HG02943 (cell line): Measurements from ENCODE around the gene ZNF420.
"Not testable (repeated sequence)": the region's sequence is repeated elsewhere in the genome, so short reads cannot be mapped to it uniquely, and the experiment has no call there.

Experiments used
- ATAC-seq: cut with Tn5 transposase; IDR thresholded peaks from one replicate; pipeline ENCODE4 v1.9.1; 2021; ENCODE audit warnings: mild to moderate bottlenecking, low read depth, moderate library complexity; ENCODE audit not compliant: unreplicated experiment

The ZNF420 gene

DNA sequence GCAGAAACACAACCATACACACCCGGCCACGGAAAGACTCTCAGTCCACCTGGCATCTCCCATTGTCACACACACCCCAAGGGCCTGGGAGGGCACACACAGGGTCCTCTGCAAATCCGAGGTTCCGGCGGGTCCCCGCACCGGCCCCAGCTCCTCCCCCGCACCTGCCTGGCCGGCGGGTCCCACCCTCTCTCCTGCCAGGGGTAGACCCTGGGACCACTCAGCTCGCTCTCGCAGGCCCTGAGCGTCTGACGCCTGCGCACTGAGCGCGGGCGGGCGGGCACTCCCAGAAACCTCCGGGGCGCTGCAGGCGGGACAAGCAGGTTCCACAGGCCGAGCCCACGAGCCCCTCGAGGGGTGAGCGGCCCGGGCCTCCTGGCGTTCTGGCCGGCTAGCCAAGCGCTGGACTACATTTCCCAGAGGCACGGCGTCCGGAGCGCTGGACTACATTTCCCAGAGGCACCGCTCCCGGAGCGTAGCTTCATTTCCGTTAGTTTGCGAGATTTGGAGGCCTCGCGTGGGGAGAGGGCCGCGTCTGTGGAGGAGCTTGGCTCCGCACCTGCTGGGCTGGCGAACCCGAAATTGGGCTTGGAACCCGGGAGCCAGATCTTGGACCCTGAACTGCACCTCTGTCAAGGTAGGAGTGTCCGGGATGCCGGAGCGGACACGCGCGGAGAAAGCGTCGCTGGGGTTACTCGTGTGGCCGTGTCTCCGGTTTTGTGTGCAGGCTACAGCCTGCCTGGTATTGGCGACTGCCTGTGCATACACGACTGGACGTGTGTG is at the start of gene ZNF420:
Gene ZNF420, plus strand, starts transcription at position 500 of the 783 bp plus-strand sequence. CDS start 10,686 bp downstream, outside the sequence.
- ATAC-seq, result peak; percentile 93

DNA sequence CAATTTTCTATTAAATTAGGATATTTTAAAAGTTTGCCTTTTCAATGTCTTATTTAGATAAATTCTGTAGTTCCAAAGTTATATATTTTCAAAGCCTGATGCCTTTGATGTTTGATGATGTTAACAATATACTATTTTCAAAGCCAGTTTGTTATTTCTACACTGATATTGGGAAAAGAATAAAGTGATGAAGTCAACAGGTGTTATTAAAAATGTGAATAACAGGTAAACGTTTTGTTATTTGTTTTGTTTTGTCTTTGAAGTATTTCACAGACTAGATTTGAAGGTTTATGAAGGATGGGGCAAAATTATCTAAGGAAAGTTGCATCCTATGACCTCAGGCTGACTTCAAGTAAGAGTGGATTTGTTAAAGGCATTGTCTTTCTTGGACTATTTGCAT is 33.1 kb upstream of the ZNF420 start:
- ATAC-seq, result no peak

DNA sequence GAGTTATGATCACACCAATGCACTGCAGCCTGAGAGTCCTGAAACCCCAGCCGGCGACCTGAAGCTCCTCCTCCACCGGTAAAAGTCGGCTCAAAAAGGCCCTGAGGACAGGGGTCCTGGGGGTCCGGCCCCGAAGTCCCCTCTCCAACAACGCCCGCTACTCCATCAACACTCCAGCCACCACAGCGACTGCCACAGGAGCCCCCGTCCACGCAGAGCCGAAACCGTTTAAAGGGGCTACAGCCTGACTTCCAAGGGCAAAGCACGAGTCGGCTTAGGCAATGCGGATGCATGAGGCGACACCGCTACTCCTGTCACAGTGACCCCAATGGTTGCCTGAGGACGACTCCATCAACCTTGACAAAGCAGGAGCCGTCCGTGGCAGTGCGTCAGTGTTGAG is 22.9 kb upstream of the ZNF420 start:
- no peak for ATAC-seq

DNA sequence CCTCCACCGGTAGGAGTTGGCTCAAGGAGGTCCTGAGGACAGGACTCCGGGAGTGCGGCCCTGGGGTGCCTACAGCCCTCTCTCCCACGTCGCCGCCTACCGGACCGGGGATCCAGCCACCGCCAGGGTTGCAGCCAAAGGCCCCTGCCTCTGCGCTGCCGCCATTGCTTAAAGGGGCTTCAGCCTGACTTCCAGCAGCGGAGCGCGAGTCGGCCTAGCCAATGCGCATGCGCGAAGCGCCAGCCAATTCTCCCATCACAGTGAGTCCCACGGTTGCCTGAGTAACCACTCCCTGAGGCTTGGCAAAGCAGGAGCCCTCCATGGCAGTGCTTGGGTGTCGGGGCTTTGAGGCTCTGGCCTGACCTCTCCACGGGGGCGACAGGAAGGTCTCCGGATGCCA is 21.5 kb upstream of the ZNF420 start:
- no peak for ATAC-seq

DNA sequence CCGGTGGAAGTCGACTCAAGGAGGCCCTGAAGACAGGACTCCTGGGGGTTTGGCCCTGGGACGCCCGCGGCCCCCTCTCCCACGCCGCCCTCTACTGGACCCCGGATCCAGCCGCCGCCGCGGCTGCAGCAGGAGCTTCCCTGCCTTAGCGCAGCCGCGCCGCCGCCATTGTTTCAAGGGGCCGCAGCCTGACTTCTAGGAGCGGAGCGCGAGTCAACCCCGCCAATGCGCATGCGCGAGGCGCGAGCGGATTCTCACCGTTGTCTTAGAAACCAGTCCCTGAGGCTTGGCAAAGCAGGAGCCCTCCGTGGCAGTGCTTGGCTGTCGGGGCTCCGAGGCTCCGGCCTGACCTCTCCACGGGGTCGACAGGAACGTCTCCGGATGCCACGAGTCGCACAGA is 19.1 kb upstream of the ZNF420 start:
- ATAC-seq, result no peak

DNA sequence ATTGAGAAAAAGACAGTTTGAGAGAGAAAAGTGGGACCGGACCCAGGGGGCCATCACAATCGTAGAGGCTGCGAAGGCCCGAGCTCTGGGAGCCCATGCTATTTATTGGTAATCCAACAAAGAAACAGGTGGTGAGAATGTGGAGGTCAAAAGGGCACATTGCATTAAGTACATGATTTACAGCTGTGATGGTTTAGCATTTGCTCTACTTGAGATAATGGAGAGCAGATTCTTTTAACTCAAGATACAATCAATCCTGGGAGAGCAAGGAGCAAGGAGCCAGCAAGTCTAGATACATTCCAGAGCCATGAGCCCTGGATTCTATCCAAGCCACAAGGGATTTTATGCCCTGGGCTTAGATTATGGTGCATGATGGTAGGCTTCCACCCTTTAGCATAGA is 13.3 kb upstream of the ZNF420 start:
- ATAC-seq, result not testable (repeated sequence)

DNA sequence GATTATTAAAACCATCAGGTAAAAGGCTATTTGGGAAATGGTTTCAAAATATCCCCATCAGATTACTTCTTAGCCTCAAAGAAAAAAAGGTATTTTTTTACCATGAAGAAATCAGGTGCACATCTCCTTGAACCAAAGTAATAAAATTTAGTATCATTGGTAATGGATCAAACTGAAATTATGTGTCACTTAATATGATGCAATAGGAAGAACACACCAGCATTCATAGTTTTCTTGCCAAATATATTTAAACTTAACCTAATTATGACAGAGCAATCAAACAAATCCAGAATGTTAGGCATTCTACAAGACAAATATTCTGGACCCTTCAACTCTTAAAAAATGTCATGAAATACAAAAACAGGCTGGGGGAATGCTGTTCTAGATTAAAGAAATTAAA is 4.1 kb upstream of the ZNF420 start:
- ATAC-seq, result no peak

DNA sequence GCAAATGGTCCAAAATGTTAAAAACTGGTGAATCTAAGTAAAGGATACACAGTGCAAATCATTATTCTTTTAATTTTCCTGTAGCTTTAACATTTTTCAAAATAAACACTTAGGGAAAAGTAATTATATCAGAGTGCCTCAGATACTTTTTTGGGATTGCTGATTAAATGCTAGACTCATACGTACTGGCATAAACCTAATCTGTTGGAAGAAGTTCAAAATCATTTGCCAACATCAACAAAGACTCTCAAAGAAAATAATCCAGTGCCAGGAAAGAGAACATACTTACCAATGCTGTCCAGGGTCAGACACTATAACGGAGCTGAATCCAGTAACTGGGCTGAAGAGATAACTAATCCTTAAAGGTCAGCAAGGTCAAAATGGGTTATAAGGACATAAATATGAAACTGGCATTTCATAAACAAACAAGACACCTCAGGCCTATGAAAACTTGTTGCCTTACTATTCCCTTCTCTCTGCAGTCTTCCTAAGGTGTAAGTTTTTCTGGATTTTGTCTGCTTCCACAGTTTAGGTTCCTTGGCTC is 3.3 kb upstream of the ZNF420 start:
- ATAC-seq, result no peak

DNA sequence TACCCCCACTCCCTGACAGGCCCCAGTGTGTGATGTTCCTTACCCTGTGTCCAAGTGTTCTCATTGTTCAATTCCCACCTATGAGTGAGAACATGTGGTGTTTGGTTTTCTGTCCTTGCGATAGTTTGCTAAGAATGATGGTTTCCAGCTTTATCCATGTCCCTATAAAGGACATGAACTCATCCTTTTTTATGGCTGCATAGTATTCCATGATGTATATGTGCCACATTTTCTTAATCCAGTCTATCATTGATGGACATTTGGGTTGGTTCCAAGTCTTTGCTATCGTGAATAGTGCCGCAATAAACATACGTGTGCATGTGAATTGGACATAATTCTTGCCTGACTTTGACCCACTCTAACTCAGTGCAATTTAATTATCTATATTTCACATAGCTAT is 1.7 kb upstream of the ZNF420 start:
- not testable (repeated sequence) for ATAC-seq

DNA sequence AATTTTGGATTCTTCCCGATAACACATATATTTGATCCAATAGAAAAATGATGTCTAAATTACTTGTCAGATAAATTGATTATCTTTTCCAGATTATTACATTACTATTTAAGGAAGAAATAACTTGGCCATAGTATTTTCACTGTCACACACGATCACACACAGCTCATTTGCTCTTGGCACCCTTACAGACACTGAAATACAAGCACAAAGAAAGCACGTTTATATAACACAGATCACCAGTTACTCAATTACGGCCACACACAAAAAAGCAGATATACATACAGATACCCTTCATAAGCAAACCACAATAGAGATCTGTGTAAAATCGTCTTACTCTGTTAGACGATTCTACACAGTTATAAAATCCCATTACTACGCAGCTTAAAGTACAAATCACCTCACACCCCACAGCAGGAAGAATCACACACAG is 716 bp upstream of the ZNF420 start:
- no peak for ATAC-seq

DNA sequence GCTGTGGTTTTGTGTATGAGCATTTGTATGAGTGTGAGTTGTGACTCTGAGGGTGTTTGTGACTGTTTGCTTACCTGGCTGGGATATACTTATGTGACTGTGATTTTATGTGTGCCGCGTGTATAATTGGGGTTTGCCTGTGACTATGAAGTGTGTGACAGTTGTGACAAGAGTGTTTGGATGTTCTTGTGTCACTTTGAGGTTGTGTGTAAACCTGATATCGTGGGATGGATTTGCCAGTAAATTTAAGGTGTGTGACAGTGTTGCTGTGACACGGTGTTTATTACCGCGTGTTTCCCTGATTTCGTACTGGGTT is 442 bp downstream of the ZNF420 start:
- no peak for ATAC-seq

DNA sequence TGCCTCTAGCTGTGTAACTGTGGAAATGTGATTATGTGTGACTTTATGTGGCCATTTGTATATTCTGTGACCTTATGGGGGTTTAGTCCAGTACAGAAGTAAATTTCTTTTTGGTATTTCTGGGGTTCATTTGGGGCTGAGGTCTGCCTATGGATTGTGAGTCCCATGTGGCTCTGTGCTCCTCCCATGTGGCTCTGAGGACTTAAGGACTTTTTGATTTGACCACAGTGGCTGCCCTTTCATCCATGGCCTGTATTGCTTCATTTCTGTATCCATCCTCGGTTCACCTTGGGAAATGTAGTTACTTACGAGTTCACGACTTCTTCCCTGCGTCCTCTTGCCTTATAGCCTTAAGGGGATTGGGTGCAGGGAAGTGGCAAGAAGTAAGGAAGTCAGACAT is 1.0 kb downstream of the ZNF420 start:
- no peak for ATAC-seq

DNA sequence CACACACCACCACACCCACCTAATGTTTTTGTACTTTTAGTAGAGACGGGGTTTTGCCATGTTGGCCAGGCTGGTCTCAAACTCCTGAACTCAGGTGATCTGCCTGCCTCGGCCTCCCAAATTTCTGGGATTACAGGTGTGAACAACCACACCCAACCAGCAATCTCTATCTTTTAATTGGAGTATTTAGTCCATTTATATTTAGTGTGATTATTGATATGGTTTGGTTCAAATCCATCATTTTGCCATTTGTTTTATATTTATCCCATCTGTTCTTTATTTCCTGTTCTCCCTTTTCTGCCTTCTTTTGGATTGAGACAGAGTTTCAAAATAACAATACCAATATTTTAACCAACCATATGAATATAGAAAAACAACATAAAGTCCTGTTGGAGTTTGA is 4.1 kb downstream of the ZNF420 start:
- no peak for ATAC-seq

DNA sequence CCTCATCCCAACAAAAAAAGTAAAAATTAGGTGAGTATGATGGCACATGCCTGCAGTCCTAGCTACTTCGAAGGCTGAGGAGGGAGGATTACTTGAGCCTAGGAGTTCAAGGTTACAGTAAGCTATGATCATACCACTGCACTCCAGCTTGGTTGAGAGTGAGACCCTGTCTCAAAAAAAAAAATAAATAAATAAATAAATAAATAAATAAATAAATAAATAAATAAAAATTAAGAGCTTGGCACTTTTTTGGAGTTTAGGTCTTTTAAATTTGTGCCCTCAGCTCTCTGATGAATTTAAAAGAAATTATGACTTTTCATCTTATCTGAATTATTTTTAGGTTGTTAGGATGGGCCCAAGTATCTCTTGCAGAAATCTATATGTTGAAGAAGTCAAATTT is 8.9 kb downstream of the ZNF420 start:
- ATAC-seq, result no peak

DNA sequence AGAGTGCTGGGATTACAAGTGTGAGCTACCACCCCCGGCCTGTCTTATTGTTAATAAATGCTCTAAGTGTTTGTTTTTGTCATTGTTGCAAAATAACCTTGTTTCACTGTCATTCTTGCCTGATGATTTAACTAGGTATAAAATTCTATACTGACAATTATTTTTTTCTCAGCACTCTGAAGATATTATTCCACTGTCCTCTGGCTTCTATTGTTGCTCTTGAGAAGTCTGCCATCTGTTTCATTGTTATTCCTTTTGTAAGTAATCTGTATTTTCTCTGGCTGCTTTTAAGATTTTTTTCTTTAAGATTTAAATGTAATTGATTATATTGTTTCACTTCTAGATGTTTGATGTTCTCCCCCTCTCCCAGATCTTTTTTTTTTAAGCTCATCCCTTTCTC is 17.6 kb downstream of the ZNF420 start:
- no peak for ATAC-seq

DNA sequence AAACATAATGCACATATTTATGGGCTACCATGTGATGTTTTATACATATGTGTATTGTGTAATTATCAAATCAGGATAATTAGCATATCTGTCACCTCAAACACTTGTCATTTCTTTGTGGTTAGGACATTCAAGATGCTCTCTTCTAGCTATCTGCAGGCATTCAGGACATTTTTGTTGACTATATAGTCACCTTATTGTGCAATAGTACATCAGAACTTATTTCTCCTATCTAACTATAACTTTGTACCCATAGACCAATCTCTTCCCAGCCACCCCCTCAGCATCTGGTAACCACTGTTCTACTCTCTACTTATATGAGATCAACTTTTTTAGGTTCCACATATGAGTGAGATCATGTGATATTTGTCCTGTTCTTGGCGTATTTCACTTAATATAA is 20.3 kb downstream of the ZNF420 start:
- no peak for ATAC-seq

DNA sequence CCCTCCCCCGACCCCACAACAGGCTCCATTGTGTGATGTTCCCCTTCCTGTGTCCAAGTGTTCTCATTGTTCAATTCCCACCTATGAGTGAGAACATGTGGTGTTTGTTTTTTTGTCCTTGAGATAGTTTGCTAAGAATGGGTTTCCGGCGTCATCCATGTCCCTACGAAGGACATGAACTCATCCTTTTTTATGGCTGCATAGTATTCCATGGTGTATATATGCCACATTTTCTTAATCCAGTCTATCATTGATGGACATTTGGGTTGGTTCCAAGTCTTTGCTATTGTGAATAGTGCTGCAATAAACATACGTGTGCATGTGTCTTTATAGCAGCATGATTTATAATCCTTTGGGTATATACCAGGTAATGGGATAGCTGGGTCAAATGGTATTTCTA is 25.9 kb downstream of the ZNF420 start:
- ATAC-seq, result not testable (repeated sequence)

DNA sequence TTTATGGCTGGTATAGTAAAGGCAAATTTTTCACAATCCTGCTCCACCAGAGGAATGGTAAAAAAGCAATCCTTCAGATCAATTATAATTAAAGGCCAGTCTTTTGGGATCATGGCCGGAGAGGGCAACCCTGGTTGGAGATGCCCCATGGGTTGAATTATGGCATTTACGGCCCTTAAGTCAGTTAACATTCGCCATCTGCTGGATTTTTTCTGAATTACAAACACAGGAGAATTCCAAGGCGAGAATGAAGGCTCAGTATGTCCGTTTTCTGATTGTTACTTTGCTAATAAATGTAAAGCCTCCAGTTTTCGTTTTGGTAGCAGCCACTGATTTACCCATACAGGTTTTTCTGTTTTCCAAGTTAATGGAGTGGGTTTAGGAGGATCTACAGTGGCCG is 33.5 kb downstream of the ZNF420 start:
- not testable (repeated sequence) for ATAC-seq

DNA sequence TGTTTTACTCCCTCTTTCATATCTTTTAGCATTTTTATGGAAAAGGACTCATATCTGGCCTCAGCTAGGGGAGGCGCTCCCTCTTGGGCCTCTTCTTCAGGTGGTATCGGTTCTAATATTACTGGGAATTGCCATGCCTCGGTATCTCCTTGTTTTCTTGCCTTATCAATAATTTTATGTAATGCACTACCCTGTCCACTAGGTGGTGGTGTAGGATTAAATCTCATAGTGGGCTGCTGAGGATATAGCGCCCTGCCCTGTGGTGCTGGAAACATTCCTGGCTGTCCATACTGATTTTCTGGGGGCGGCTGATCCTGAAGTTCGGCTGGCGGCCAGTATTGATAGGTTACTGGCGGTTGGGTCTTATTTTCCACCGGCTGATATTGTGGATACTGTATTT is 35.8 kb downstream of the ZNF420 start:
- ATAC-seq, result no peak

DNA sequence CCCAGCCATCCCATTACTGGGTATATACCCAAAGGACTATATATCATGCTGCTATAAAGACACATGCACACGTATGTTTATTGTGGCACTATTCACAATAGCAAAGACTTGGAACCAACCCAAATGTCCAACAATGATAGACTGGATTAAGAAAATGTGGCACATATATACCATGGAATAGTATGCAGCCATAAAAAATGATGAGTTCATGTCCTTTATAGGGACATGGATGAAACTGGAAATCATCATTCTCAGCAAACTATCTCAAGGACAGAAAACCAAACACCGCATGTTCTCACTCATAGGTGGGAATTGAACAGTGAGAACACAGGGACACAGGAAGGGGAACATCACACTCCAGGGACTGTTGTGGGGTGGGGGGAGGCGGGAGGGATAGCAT is 43.9 kb downstream of the ZNF420 start:
- ATAC-seq, result not testable (repeated sequence)

DNA sequence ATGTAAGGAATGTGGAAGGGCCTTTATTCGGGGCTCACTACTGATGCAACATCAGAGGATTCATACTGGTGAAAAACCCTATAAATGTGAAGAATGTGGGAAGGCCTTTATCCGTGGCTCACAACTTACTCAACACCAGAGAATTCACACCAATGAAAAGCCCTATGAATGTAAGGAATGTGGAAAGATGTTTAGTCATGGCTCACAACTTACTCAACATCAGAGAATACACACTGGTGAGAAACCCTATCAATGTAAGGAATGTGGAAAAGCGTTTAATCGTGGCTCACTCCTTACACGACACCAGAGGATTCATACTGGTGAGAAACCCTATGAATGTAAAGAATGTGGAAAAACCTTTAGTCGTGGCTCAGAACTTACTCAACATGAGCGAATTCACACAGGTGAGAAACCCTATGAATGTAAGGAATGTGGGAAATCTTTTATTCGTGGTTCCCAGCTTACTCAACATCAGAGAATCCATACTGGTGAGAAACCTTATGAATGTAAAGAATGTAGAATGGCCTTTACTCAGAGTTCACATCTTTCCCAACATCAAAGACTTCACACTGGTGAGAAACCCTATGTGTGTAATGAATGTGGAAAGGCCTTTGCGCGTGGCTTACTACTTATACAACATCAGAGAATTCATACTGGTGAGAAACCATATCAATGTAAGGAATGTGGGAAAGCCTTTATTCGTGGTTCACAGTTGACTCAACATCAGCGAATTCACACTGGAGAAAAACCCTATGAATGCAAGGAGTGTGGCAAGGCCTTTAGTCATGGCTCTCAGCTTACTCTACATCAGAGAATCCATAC is 50.0 kb downstream of the ZNF420 start:
- no peak for ATAC-seq

DNA sequence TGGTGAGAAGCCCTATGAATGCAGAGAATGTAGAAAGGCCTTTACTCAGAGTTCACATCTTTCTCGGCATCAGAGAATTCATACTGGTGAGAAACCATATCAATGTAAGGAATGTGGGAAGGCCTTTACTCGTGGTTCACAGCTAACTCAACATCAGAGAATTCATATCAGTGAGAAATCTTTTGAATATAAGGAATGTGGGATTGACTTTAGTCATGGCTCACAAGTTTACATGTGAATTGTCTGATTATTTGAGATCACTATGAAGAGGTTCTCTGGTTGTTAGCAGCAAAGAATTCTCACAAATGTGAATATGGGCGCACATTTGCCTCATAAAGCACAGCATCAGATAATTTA is 50.6 kb downstream of the ZNF420 start:
- no peak for ATAC-seq
